HG02571 (cell line): Measurements from ENCODE around the gene SLPI.

Source experiments
- ATAC-seq: cut with Tn5 transposase; IDR thresholded peaks from one replicate; pipeline ENCODE4 v1.9.1; 2021; ENCODE audit warnings: mild to moderate bottlenecking, moderate library complexity; ENCODE audit not compliant: unreplicated experiment

SLPI gene

GRCh38 chr20:45218636-45219035 lies 35.7 kb downstream of the SLPI start:
- ATAC-seq = no peak

GRCh38 chr20:45218124-45218523 lies 36.2 kb downstream of the SLPI start:
- ATAC-seq = no peak

GRCh38 chr20:45212836-45213235 lies 41.5 kb downstream of the SLPI start:
- ATAC-seq = no peak

- ATAC-seq = no peak
These were observed 42.5 kb downstream of the SLPI start for GRCh38 chr20:45211569-45212474.

- no peak for ATAC-seq
These were observed 44.4 kb downstream of the SLPI start for GRCh38 chr20:45209924-45210323.

GRCh38 chr20:45206725-45207124 lies 47.6 kb downstream of the SLPI start, which contains the start of gene SEMG1:
SEMG1 (plus strand) TSS chr20:45207033; CDS start chr20:45207054, 21 bp downstream.
- ATAC-seq = no peak
